Measurements from ENCODE around the gene DDX60. TPM values are rescaled to one million over a fixed set of nuclear protein-coding genes. Genes with fewer than 3 reads are reported as not detected.
A peak's percentile ranks its signal among the peaks of the same experiment; 100 is the strongest.

The DDX60 gene
- total and polyA plus RNA-seq, 2 experiments from 2014 or later, result 2.4 to 8.4 TPM

- WGBS (ENCODE audit: low lambda C conversion rate, missing lambda C conversion rate), result 83% methylated on average over 3 of the region's 3 CpGs
- H2AFZ ChIP-seq, result no peak overlapping the region
- H3K4me3 ChIP-seq, result no peak overlapping the region
- DNase-seq (ENCODE audit: low spot score), result peak; percentile 17
- H3K27me3 ChIP-seq, result no peaks in the 10 kb centered on the region
- H3K4me1 ChIP-seq (ENCODE audit: insufficient read depth), result peaks cover 6% of the 10 kb centered on the region
- H3K9me3 ChIP-seq (ENCODE audit: low read depth), result no peaks in the 10 kb centered on the region
- no peak overlapping the region for H3K4me2 ChIP-seq
- no peaks in the 10 kb centered on the region for H3K79me2 ChIP-seq
- H3K27ac ChIP-seq, result no peak overlapping the region
- no peaks in the 10 kb centered on the region for H3K9me2 ChIP-seq (replicated peaks; ENCODE audit: insufficient read depth)
- TF ChIP-seq CTCF (IDR thresholded peaks at IDR 0.05; ENCODE audit: poor library complexity) (no peak), EZH2phosphoT487 (IDR thresholded peaks at IDR 0.05; ENCODE audit: low read depth, severe bottlenecking, unreplicated experiment) (no peak), EZH2 (IDR thresholded peaks at IDR 0.05; ENCODE audit: borderline replicate concordance) (no peak)
- H3K36me3 ChIP-seq (replicated peaks; ENCODE audit: insufficient read depth, low read depth), result no peaks in the 10 kb centered on the region
- H4K20me1 ChIP-seq (ENCODE audit: insufficient read depth, poor library complexity, severe bottlenecking), result no peaks in the 10 kb centered on the region
Measured at GRCh38 chr4:168321006-168321405, 2.5 kb upstream of the DDX60 start.

- H4K20me1 ChIP-seq (ENCODE audit: insufficient read depth, poor library complexity, severe bottlenecking), result no peaks in the 10 kb centered on the region
- peak overlapping the region; percentile 94 for H3K27ac ChIP-seq
- no peak for TF ChIP-seq CTCF (IDR thresholded peaks at IDR 0.05; ENCODE audit: poor library complexity)
- no peak for TF ChIP-seq EZH2 (IDR thresholded peaks at IDR 0.05; ENCODE audit: borderline replicate concordance)
- no peak for TF ChIP-seq EZH2phosphoT487 (IDR thresholded peaks at IDR 0.05; ENCODE audit: low read depth, severe bottlenecking, unreplicated experiment)
- peak overlapping the region; percentile 74 for H3K4me2 ChIP-seq
- H3K4me3 ChIP-seq, result no peak overlapping the region
- H3K79me2 ChIP-seq, result no peaks in the 10 kb centered on the region
- no peak for DNase-seq (ENCODE audit: low spot score)
- H2AFZ ChIP-seq, result peak overlapping the region; percentile 87
- H3K27me3 ChIP-seq, result no peaks in the 10 kb centered on the region
- no peaks in the 10 kb centered on the region for H3K36me3 ChIP-seq (replicated peaks; ENCODE audit: insufficient read depth, low read depth)
- no peaks in the 10 kb centered on the region for H3K9me2 ChIP-seq (replicated peaks; ENCODE audit: insufficient read depth)
- H3K4me1 ChIP-seq (ENCODE audit: insufficient read depth), result peaks cover 6% of the 10 kb centered on the region
- 80% methylated on average over 3 of the region's 3 CpGs for WGBS (ENCODE audit: low lambda C conversion rate, missing lambda C conversion rate)
- H3K9me3 ChIP-seq (ENCODE audit: low read depth), result no peaks in the 10 kb centered on the region
Measured at GRCh38 chr4:168319486-168320019, 1.0 kb upstream of the DDX60 start.

- no peak for DNase-seq (ENCODE audit: low spot score)
- H3K36me3 ChIP-seq (replicated peaks; ENCODE audit: insufficient read depth, low read depth), result no peaks in the 10 kb centered on the region
- no peaks in the 10 kb centered on the region for H3K9me2 ChIP-seq (replicated peaks; ENCODE audit: insufficient read depth)
- no peaks in the 10 kb centered on the region for H3K9me3 ChIP-seq (ENCODE audit: low read depth)
- no peaks in the 10 kb centered on the region for H3K27me3 ChIP-seq
- no peaks in the 10 kb centered on the region for H3K79me2 ChIP-seq
- no peak overlapping the region for H3K4me3 ChIP-seq
- H3K4me1 ChIP-seq (ENCODE audit: insufficient read depth), result peaks cover 6% of the 10 kb centered on the region
- TF ChIP-seq CTCF (IDR thresholded peaks at IDR 0.05; ENCODE audit: poor library complexity) (no peak), EZH2 (IDR thresholded peaks at IDR 0.05; ENCODE audit: borderline replicate concordance) (no peak), EZH2phosphoT487 (IDR thresholded peaks at IDR 0.05; ENCODE audit: low read depth, severe bottlenecking, unreplicated experiment) (no peak)
- H2AFZ ChIP-seq, result peak overlapping the region; percentile 87
- H4K20me1 ChIP-seq (ENCODE audit: insufficient read depth, poor library complexity, severe bottlenecking), result no peaks in the 10 kb centered on the region
- H3K4me2 ChIP-seq, result peak overlapping the region; percentile 74
- WGBS (ENCODE audit: low lambda C conversion rate, missing lambda C conversion rate), result 93% methylated on average over 4 of the region's 4 CpGs
- H3K27ac ChIP-seq, result peak overlapping the region; percentile 94
Measured at GRCh38 chr4:168317621-168318020, 931 bp downstream of the DDX60 start.

Measured in hepatocyte (in vitro differentiated cells).